ENCODE data around the gene KIRREL1. TPM values are rescaled to one million over a fixed set of nuclear protein-coding genes. Genes with fewer than 3 reads are reported as not detected.
A peak's percentile ranks its signal among the peaks of the same experiment; 100 is the strongest.

The KIRREL1 gene
- total and polyA plus RNA-seq, 2 of the 8 experiments (the other 6 are each of a cell fraction or from before 2014, with no cell fraction given): 14.2 to 39.0 TPM

DNA sequence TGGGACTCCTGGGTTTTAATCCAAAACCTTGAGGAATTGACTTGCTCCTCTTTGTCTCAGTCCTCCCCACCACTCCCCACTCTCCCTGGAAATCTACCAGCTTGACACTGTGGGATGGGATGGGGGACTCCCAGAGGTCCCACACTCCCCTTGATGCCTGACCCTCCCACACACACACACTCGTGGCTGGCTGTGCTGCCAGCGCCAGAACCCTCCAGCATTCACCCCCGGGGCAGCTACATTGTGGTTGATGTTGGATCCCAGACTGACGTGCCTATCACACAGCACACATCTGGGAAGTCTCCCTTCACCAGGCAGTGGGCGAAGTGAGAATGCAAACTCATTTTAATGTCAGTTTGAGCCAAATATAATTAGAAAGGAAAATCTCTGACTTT, 10.0 kb downstream of the KIRREL1 start:
- Histone ChIP-seq H4K20me1 (replicated peaks in 1 of 2; ENCODE audit: control insufficient read depth in 1 of 2, insufficient read depth in 2 of 2, low read length in 2 of 2) (peaks cover 0 to 3% of the 10 kb centered on the region in 2 experiments), H3K9ac (replicated peaks in 1 of 4; ENCODE audit: extremely low read depth in 1 of 4, low read depth in 3 of 4, low read length in 3 of 4) (no peak overlapping the region)
- TF ChIP-seq CTBP2 (IDR thresholded peaks at IDR 0.05; ENCODE audit: borderline replicate concordance, insufficient read depth, insufficient read length, low read length): no peak
- TF ChIP-seq SUZ12 (IDR thresholded peaks at IDR 0.05; ENCODE audit: low read length): no peak
- TF ChIP-seq, protein P1, sequence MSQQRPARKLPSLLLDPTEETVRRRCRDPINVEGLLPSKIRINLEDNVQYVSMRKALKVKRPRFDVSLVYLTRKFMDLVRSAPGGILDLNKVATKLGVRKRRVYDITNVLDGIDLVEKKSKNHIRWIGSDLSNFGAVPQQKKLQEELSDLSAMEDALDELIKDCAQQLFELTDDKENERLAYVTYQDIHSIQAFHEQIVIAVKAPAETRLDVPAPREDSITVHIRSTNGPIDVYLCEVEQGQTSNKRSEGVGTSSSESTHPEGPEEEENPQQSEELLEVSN (IDR thresholded peaks at IDR 0.05): no peak
- no peak for TF ChIP-seq KDM5A (IDR thresholded peaks at IDR 0.05; ENCODE audit: low read length)

More for the DNA sequence above, 10.0 kb downstream of the KIRREL1 start:
- no peak overlapping the region for H4K5ac ChIP-seq (ENCODE audit: insufficient read length, low read depth, low read length)
- peak overlapping the region; percentile 72; the same call in 1 of the 2 replicates for H2BK12ac ChIP-seq (ENCODE audit: low read depth, low read length)
- H3K18ac ChIP-seq (ENCODE audit: extremely low read depth, low read length): 0 out of 2 replicates have a peak overlapping the region, but pooled peaks have one; percentile 2
- FAIRE-seq (no peak), DNase-seq (ENCODE audit: low read depth in 1 of 2, low spot score in 2 of 2) (no peak)
- no peak overlapping the region for H3K14ac ChIP-seq (ENCODE audit: insufficient read length)
- peak overlapping the region; percentile 2; the same call in 1 of the 2 replicates for H2BK20ac ChIP-seq (ENCODE audit: low read length)
- H2BK5ac ChIP-seq (ENCODE audit: low read depth, low read length): peak overlapping the region; percentile 84; the same call in 1 of the 2 replicates
- peaks cover 16 to 36% (median 24%) of the 10 kb centered on the region in 4 experiments for H3K4me1 ChIP-seq (replicated peaks in 1 of 4; ENCODE audit: control insufficient read depth in 3 of 4, insufficient read depth in 4 of 4, low read length in 3 of 4)
- H3K27ac ChIP-seq (ENCODE audit: low read depth, low read length): no peak overlapping the region
- H2AK5ac ChIP-seq (ENCODE audit: low read depth, low read length): peak overlapping the region; percentile 16; the same call in 1 of the 2 replicates
- POLR2A ChIA-PET (ENCODE audit: partially characterized antibody): interaction anchor here (1.3 to 2.1 kb wide), 3 partner anchors 8 to 74 kb away, joined by 3 to 17 read pairs (median 5); partner anchors contain the start of gene KIRREL1
- no peaks in the 10 kb centered on the region for H3K9me3 ChIP-seq (ENCODE audit: insufficient read depth in 2 of 2, low read depth in 1 of 2, low read length in 1 of 2)
- 0 out of 4 replicates have a peak overlapping the region, but pooled peaks of 1 of the 2 experiments have one; percentile 30 for H3K4me2 ChIP-seq (ENCODE audit: insufficient read depth in 1 of 2, low read depth in 2 of 2, low read length in 2 of 2)
- no peak overlapping the region for H2AFZ ChIP-seq (ENCODE audit: low read length)
- no peaks in the 10 kb centered on the region for H3K23me2 ChIP-seq (ENCODE audit: low read depth, low read length)
- H3K36me3 ChIP-seq (ENCODE audit: control insufficient read depth in 2 of 4, insufficient read depth in 4 of 4, low read length in 3 of 4): peaks cover 0 to 2% (median 0%) of the 10 kb centered on the region in 4 experiments; a peak in 1 of 8 replicates
- no peak overlapping the region for H2BK120ac ChIP-seq (replicated peaks; ENCODE audit: low read depth, low read length)
- no peaks in the 10 kb centered on the region; a peak in 1 of 7 replicates for H3K27me3 ChIP-seq (replicated peaks in 1 of 4; ENCODE audit: control insufficient read depth in 3 of 4, extremely low read depth in 1 of 4, insufficient read depth in 3 of 4, low read length in 3 of 4)
- peaks cover 0 to 93% of the 10 kb centered on the region in 2 experiments; a peak in 2 of 4 replicates for H3K79me2 ChIP-seq (ENCODE audit: control insufficient read depth in 1 of 2, insufficient read depth in 2 of 2, low read length in 2 of 2)
- H3K79me1 ChIP-seq (ENCODE audit: low read depth, low read length): peaks cover 15% of the 10 kb centered on the region
- CTCF ChIA-PET (ENCODE audit: partially characterized antibody): interaction anchor here (49.0 to 53.4 kb wide), 3 partner anchors 4 to 106 kb away, joined by 1615 to 2918 read pairs (median 1615); partner anchors contain the start of gene KIRREL1
- no peak overlapping the region for H4K8ac ChIP-seq (ENCODE audit: extremely low read depth, insufficient read depth, low read length)
- 79% methylated on average over 5 of the region's 5 CpGs; no CpG with 5 or more reads in 1 of the 2 experiments for WGBS, 2 experiments (ENCODE audit: extremely low coverage in 1 of 2, insufficient coverage in 1 of 2, insufficient read length in 1 of 2, insufficient replicate concordance in 2 of 2, low coverage in 1 of 2, low lambda C conversion rate in 2 of 2, missing lambda C conversion rate in 1 of 2)
- peak overlapping the region; percentile 21 for H4K91ac ChIP-seq (replicated peaks; ENCODE audit: insufficient read length, low read length)
- no peak overlapping the region for H3K4ac ChIP-seq (replicated peaks; ENCODE audit: insufficient read length, low read depth, low read length)
- H3K4me3 ChIP-seq (ENCODE audit: extremely low read depth in 1 of 4, insufficient read depth in 2 of 4, low read depth in 3 of 4, low read length in 4 of 4): no peak overlapping the region
- H2BK15ac ChIP-seq (ENCODE audit: low read length): peak overlapping the region; percentile 53; the same call in 1 of the 2 replicates
- no peak overlapping the region for H3K56ac ChIP-seq (replicated peaks; ENCODE audit: insufficient read length, low read depth, low read length)
- H3K23ac ChIP-seq (ENCODE audit: insufficient read length): no peak overlapping the region
